Stimulated activated CD8-positive, alpha-beta memory T cell treated with anti-CD3 and anti-CD28 coated beads, Interleukin-4, amount 100 ng/mL, for 48 hours (primary cell): Measurements from ENCODE around the gene SLC6A9.

ENCODE experiments used
- DNase-seq: peaks from one replicate; pipeline ENCODE4 v3.0.0-alpha.2; 2020

SLC6A9 gene

DNA sequence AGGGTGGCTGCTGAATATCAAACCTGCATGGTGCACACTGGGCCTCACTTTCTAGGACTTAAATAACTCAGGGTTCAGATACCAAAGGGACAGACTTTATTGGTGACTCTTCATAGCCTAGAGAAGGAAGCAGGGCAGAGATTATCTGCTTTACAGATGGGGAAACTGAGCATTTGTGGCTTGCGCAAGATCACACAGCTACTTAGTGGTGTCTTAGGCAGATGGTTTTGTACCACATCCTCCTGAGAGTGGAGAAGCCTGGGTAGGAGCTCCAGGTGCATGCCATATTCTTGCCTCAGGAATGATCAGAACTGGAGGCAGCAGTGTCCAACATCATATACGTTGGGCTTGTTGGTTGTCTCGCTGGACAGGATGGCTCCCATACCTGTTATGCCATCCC, 68.3 kb downstream of the SLC6A9 start:
- no peak for DNase-seq

DNA sequence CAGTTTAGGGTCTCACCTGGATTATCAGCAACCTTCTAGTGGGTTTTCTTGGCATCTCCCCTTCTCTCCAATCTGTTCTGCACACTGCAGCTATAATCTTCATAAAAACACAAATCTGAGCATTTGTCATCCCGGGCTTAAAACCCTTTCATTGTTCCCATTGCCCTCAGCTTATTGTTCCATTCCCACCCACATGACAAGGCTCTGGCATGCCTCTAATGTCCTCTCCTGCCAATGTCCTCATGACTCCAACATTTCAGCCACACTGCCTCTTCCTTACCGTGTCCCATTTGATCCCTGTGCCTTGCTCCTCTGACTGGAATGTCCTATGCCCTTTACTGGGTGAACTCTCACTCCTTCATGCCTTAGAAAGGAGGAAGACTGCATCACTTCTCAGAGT, 68.9 kb downstream of the SLC6A9 start:
- no peak for DNase-seq

DNA sequence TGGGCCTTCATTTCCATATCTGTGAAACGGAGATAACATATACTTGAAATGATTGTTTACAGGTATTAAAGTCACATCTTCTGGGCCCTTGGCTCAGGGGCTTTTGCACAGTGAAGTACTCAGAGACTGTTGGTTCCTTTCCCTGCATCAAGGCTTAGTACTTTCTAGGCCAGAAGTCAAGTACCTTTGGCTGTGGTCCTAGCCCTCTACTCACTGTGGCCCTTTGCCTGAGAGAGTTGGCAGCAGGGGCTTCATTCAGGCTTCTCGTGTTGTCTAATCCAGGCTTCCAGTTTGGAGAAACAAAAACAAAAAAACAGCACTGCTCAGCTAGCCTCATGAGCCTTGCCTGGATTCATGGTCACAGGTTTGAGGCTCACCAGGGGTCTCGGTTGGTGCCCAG, 69.6 kb downstream of the SLC6A9 start:
- no peak for DNase-seq

DNA sequence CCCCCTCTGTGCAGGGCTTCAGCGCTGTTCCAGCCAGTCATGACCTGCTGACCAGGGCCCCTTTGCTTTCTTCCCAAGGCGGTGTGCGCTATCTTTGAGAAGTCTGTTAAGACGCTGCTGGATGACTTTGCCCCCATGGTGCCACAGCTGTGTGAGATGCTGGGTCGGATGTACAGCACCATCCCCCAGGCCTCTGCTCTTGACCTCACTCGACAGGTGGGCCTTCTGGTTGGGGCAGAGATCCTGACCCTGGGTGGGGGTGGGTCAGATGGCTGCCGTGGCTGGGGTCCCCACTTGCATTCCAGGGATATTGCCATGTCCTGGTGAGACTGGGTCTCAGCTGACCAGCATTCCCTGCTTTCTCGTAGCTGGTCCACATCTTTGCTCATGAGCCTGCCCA, 70.5 kb downstream of the SLC6A9 start:
- DNase-seq, result no peak

DNA sequence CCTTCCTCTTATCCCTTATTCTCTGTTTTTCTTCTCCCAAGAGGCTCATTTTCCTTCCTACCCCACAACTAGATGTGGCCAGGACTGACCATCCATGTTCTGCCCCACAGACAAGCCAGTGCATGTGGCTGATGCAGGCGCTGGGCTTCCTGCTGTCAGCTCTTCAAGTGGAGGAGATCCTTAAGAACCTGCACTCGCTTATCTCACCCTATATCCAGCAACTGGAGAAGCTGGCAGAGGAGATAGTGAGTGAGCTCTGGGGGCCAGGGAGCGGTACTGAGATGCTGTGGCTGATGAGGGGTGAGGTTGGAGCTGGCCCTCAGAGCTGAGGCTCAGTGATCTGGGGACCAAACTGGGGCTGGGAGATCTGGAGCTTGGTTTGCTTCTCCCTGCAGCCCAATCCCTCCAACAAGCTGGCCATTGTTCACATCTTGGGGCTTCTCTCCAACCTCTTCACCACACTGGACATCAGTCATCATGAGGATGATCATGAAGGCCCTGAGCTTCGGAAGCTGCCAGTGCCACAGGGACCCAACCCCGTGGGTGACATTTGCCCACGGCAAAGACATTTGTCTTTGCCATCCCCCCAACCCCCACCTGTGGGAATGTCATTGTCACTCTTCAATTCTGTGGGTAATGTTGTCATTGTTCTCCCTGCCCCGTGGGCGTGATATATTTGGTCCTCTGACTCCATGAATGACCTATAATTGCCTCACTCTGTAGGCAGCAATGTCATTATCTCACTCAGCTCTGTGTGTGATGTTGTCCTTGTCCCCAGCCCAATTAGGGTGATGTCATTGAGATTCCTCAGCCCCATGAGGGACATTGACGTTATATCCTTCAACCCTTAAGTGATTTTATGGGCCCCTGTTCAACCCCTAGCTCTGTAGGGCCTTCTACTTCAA, 72.7 kb downstream of the SLC6A9 start:
- DNase-seq, result no peak

DNA sequence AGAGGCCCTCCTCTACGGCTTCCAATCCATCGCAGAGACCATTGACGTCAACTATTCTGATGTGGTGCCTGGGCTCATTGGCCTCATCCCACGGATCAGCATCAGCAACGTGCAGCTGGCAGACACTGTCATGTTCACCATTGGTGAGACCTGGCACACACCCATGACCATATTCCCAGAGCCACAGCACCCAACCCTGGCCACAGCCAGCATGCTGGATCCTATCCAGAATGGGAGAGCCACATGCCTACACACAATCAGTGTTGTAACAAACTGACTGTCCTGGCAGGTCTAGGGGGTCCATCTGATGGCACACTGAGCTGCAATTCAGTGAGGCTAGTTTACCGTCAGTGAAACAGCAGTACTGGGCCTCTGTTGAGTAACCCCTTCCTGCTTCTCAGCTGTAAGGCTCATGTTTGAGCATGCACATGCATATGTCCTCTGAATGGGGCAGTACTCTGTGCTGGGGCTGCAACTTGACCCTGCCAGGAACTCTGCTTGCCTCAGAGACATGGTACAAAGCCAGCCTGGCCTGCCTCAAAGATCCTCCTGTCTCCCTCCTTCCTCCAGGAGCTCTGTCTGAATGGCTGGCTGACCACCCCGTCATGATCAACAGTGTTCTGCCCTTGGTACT, 73.7 kb downstream of the SLC6A9 start:
- DNase-seq, result no peak

DNA sequence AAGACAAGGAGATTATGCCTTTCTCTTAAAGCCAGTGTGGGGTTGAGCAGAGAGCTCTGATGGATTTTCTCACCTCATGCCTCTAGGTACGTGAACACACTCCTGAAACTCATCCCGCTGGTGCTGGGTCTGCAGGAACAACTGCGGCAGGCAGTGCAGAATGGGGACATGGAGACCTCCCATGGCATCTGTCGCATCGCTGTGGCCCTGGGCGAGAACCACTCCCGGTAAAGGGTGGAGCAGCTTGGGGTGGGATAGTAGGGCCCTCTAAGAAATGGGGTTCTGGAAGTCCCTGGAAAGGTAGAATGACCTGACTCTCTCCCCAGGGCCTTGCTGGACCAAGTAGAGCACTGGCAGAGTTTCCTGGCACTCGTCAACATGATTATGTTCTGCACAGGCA, 75.0 kb downstream of the SLC6A9 start:
- no peak for DNase-seq

DNA sequence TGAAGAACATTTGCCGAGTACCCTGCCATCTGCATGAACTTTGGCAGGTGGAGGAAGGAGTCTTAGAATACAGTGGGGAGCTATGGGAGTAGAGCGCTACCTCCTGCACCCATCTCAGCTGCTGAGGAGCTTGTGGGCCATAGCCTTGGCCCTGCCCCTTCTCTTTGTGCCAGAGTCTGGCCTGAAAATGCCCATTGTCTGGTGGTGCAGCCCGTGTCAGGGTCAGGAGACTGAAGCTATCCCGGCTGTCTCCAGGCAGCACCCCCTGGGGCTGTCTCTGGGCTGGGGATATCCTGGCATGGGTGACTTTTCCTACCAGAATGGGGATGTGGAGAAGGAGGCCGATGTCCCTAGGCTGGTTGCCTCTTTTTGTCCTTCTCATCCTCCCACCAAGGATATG, 77.2 kb downstream of the SLC6A9 start:
- DNase-seq, result no peak

DNA sequence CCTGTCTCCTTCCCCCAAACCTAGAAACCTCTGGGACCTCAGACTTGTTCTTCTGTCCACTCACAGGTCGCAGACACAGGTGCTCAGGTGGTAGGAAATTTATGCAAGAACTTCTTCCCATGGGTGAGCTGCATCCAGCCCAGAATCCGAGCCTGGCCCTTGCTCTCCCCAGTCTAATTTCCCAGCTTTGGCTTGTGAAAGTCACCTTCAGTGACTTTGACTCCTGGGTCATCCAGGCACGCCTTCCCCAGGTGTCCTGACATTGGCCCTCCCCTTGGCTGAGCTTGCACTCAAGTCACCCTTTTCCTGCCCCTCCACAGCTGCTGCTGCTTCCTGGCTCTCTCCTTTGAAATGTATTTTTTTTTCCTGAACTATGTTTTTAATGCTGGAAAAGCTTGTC, 77.9 kb downstream of the SLC6A9 start:
- no peak for DNase-seq

DNA sequence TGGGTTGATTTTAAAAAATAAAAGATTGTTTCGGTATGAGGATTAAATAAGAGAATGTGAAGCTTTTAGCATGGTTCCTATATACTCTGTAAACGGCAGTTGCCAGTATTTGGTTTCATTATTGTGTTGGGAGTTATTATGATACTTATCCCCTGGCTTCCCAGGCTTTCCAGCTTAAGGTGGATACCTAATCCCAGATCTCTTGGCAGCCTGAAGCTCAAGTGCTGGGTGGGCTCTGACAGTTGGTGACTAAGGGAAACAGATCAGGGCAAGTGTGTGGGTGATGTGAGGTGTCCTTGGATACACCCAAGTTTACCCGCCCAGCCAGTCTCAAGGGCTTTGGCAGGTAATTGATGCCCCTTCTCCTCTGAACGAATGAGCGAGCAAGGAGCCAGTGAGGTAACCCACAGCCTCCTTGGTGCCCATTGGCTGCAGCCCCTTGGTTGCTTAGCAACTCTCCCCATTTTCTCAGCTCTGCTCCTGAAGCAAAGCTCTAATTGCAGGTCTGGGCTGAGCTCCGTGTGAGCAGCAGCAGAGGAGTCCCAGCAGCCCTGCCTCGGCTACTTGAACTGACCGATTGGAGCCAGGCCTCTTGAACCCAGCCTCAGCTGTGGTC, 78.4 kb downstream of the SLC6A9 start:
- DNase-seq, result no peak

DNA sequence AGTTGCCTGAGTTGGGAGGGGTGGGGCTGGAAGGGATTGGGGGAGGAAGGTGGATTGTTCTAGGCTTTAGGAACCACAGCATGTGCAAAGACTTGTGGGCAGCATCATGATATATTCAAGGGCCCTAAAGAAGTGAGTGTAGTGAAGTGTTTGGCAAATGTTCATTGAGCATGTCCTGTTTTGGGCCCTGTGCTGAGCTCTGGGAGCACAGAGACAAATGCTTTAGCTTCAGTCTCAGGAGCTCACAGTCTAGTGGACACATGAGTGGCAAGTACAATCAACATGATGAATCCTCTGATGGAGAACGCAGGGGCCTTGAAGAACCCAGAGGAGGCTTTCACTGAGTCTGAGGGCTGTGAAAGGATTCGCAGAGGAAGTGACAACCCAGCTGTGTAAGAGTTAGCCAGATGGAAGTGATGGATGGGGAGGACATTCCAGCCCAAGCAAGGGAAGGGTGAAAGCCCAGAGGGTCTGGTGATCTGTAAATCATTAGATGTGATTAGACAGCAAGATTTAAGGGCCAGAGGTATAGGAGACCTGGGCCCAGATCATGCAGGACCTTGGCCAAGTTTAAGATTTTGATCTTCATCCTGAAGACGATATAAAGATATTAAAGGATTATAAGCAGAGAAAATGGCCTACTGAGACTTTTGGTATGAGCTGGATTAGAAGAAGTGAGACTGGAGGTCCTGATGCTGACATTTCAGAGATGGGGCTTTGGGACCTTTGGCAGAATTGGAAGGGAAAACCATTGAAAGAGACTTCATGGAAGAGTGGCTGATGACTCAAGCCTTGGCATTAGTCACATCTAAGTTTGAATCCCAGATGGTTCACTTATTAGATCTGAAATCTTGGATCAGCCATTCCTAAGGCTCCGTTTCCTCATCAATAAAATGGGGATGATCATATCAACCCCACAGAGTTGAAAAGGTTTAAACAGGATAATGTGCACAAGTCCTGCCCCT, 80.0 kb downstream of the SLC6A9 start:
- no peak for DNase-seq

DNA sequence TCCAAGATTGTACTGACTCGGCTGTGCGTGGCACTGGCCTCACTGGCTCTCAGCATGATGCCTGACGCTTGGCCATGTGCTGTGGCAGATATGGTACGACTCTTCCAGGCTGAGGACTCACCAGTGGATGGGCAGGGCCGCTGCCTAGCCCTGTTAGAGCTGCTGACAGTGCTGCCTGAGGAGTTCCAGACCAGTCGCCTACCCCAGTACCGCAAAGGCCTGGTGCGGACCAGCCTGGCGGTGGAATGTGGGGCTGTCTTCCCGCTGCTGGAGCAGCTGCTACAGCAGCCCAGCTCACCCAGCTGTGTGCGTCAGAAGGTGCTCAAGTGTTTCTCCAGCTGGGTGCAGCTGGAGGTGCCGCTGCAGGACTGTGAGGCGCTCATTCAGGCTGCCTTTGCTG, 81.6 kb downstream of the SLC6A9 start:
- no peak for DNase-seq

DNA sequence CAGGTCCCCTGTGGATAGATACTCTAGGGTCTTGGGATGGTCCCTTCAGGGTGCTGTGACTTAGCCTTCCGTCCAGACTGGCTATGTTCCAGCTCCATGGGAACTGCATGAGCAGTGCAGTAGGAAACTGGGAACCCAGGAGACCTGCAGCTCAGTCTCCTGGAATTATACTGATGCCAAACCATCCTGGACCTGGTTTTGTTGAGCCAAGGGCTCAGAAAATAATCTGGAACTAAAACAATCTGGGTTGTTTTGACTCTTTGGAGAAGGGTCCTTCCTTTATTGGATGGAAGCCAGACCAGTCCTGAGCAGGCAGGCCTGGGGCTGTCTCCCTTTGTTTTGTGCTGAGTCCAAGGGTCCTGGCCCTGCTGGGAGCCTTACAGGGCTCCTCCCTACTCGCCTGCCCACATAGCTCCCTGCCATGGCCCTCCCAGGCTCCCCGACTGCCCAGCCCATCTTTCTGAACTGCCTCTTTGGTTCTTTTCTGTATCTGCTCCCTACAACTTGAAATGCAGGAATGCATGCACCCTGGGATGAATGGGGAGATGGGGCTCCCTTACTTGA, 83.3 kb downstream of the SLC6A9 start:
- DNase-seq, result no peak

DNA sequence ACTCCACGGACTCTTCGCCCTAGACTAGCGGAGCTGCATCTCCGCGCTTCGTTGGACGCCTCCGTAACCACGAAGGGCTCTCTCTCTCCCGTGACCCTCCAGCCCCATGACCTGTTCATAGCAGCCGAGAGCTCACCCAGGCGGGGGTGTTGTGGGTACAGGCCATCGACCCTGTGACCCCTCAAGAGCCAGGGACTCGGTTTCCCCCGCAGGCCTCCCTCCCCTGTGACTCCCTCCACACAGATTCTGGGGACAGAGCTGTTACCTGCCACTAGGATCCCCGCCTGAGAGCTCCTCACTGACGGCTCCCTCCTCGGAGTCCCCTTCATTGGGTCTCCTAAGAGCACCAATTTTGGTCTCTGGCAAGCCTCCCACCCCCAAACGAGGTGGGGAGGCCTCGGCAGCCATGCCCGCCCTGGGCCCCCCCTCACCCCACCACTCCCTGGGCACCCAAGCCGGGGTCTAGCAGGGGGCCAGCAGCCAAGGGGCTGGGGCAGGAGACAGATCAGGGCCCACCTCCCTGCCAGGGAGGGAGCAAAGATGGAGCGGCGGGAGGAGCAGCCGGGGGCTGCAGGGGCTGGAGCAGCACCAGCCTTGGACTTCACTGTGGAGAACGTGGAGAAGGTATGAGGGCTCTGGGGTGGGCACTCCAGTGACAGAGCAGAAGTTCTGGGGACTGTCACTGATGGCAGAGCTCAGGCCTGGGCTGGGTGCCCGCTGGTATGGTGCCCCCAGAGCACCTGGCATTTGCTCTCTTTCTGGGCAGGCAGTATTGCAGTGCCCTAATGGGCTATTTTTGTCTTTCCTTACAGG, 84.0 kb downstream of the SLC6A9 start:
- DNase-seq, result no peak
